Heart left ventricle (tissue), 13 donors: ENCODE data around the gene ASIC1.

Source experiments
- POLR2A ChIP-seq, 2 donors: fragments of 450-650 bp; IDR thresholded peaks; one replicate each; pipeline ENCODE4 v1.6.1; 2017; ENCODE audit warnings: antibody characterized with exemption in 2 of 2, mild to moderate bottlenecking in 2 of 2, moderate library complexity in 2 of 2
- TF ChIP-seq, protein P1 (sequence below), 12 donors: fragments of 200-600 bp; sonication (generic) in 4 of 12; IDR thresholded peaks; one replicate each; pipeline versions ENCODE4 v1.5.0 to v1.8.0; 2018 to 2022; ENCODE audit warnings: antibody characterized with exemption in 12 of 12, mild to moderate bottlenecking in 5 of 12
- donor health status: ischemic (EF 13 %, LVEDD 7.1; RV severe dilation, severe dysfunction).
- donor health status: DM: no; HTN: yes; CAD: no.
- donor health status: DM: no; HTN: no; CAD: no.
- donor health status: ischemic (EF 25% LVEDD 6.9; RV normal size, moderate dysfunction).
- donor health status: ischemic (EF 25% LVEDD 5.7; RV mildly dilated, moderate dysfunction).
- donor health status: ischemic (EF 35%, LVEDD 5.7; RV mildly dilated, moderate dysfunction).
- donor health status: nonischemic (EF 11% LVEDD 7.7; RV severe dilation, severe dysfunction).
- donor health status: DM: yes; HTN: yes; CAD: no.
- donor health status: PGD.
- donor health status: ischemic (EF 29% LVEDD 5.4; RV normal size, mild dysfunction).
- donor health status: nonischemic (EF 23%, LVEDD 6.1; RV moderate dilation, normal function).

GRCh38 chr12:50072198-50072907, 15.0 kb downstream of the ASIC1 start:
- TF ChIP-seq, protein P1, sequence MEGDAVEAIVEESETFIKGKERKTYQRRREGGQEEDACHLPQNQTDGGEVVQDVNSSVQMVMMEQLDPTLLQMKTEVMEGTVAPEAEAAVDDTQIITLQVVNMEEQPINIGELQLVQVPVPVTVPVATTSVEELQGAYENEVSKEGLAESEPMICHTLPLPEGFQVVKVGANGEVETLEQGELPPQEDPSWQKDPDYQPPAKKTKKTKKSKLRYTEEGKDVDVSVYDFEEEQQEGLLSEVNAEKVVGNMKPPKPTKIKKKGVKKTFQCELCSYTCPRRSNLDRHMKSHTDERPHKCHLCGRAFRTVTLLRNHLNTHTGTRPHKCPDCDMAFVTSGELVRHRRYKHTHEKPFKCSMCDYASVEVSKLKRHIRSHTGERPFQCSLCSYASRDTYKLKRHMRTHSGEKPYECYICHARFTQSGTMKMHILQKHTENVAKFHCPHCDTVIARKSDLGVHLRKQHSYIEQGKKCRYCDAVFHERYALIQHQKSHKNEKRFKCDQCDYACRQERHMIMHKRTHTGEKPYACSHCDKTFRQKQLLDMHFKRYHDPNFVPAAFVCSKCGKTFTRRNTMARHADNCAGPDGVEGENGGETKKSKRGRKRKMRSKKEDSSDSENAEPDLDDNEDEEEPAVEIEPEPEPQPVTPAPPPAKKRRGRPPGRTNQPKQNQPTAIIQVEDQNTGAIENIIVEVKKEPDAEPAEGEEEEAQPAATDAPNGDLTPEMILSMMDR (IDR thresholded peaks at IDR 0.05) = no peak
- no peak for TF ChIP-seq POLR2A (IDR thresholded peaks at IDR 0.05)
